K562 (cell line): ENCODE data around the gene ATP6V1F. TPM values are rescaled to one million over a fixed set of nuclear protein-coding genes. Genes with fewer than 3 reads are reported as not detected.

Experiments
- ARNT ChIP-seq, 2 experiments: fragments of 450-650 bp; IDR thresholded peaks; 2 replicates each; pipeline ENCODE4 v1.6.1; 2016; ENCODE audit warnings: mild to moderate bottlenecking in 1 of 2
- BCOR ChIP-seq: fragments of 450-650 bp; IDR thresholded peaks from 2 replicates; pipeline ENCODE4 v1.6.1; 2016
- DNMT1 ChIP-seq: fragments of 450-650 bp; IDR thresholded peaks from 2 replicates; pipeline ENCODE4 v1.6.1; 2016; ENCODE audit warnings: antibody characterized with exemption, mild to moderate bottlenecking
- FOXM1 ChIP-seq, 2 experiments: fragments of 450-650 bp in 1 of 2; sonication (generic) in 1 of 2; formaldehyde crosslinking in 1 of 2; IDR thresholded peaks; 2 replicates each; pipeline versions ENCODE4 v1.6.1 to v1.9.0; 2017 to 2022; ENCODE audit warnings: low read depth in 2 of 2, mild to moderate bottlenecking in 2 of 2, missing genetic modification reagents in 1 of 2, moderate library complexity in 1 of 2
- ID3 ChIP-seq, 2 experiments: fragments of 250-450 bp in 1 of 2; fragments of 450-650 bp in 1 of 2; sonication (Bioruptor Pico) in 1 of 2; IDR thresholded peaks; 2 replicates each; pipeline versions ENCODE4 v1.6.1 to v1.8.0; 2016 to 2021; ENCODE audit warnings: mild to moderate bottlenecking in 2 of 2, moderate library complexity in 2 of 2, missing compliant biosample characterization in 1 of 2, missing genetic modification characterization in 1 of 2
- KAT8 ChIP-seq: fragments of 450-650 bp; IDR thresholded peaks from 2 replicates; pipeline ENCODE4 v1.6.1; 2016; ENCODE audit warnings: low read depth, mild to moderate bottlenecking
- LEF1 ChIP-seq: fragments of 450-650 bp; IDR thresholded peaks from 2 replicates; pipeline ENCODE4 v1.6.1; 2016; ENCODE audit warnings: mild to moderate bottlenecking
- NFE2L1 ChIP-seq: fragments of 450-650 bp; IDR thresholded peaks from 2 replicates; pipeline ENCODE4 v1.6.1; 2016; ENCODE audit warnings: missing genetic modification characterization, low read depth, mild to moderate bottlenecking, missing compliant biosample characterization, moderate library complexity, borderline replicate concordance
- NFXL1 ChIP-seq: fragments of 450-650 bp; formaldehyde crosslinking; IDR thresholded peaks from 2 replicates; pipeline ENCODE4 v1.4.0; 2021; ENCODE audit warnings: mild to moderate bottlenecking
- RFX7 ChIP-seq: fragments of 250-450 bp; sonication (Bioruptor Pico); IDR thresholded peaks from 2 replicates; pipeline ENCODE4 v1.5.1; 2021; ENCODE audit warnings: mild to moderate bottlenecking
- SRSF9 ChIP-seq: fragments of 200-400 bp; formaldehyde crosslinking; IDR thresholded peaks from 2 replicates; pipeline ENCODE4 v1.6.1; 2017; ENCODE audit warnings: low read depth, low read length, borderline replicate concordance
- TCF15 ChIP-seq: fragments of 250-450 bp; sonication (Bioruptor Pico); IDR thresholded peaks from 2 replicates; pipeline ENCODE4 v1.8.0; 2022; ENCODE audit warnings: moderate library complexity, mild to moderate bottlenecking, inconsistent platforms
- TEAD2 ChIP-seq: fragments of 450-650 bp; IDR thresholded peaks from 2 replicates; pipeline ENCODE4 v1.6.1; 2016; ENCODE audit warnings: missing genetic modification characterization, control low read depth, missing compliant biosample characterization
- THRAP3 ChIP-seq: fragments of 450-650 bp; IDR thresholded peaks from 2 replicates; pipeline ENCODE4 v1.6.1; 2016; ENCODE audit warnings: mild to moderate bottlenecking, inconsistent platforms, borderline replicate concordance
- ZNF311 ChIP-seq: fragments of 250-450 bp; sonication (Bioruptor Pico); IDR thresholded peaks from 2 replicates; pipeline ENCODE4 v1.4.0; 2020; ENCODE audit warnings: mild to moderate bottlenecking, moderate library complexity
- ZNF589 ChIP-seq: fragments of 200-800 bp; sonication (Bioruptor generic); IDR thresholded peaks from 2 replicates; pipeline ENCODE4 v1.6.1; 2016; ENCODE audit warnings: low read depth, missing genetic modification characterization, missing compliant biosample characterization
- polyA plus RNA-seq, 8 experiments: library from polyadenylated mRNA; depleted of rRNA in 4 of 8; stranded (reverse) in 5 of 8; unstranded in 3 of 8; fragments of >200 nt; fragmentation: Nextera tagmentation in 2 of 8; fragmentation: Illumina TruSeq in 1 of 8; extraction: Ambion mirVana in 2 of 8; extraction: Trizol in 1 of 8; gene quantifications; 2 replicates each; pipeline versions ENCODE4 v1.2.1 to v1.2.3, GENCODE V29; 2011 to 2014; ENCODE audit warnings: inconsistent platforms in 1 of 8, missing spikeins in 1 of 8
- total RNA-seq, 7 experiments: library from RNA; depleted of rRNA in 6 of 7; stranded (reverse); fragments of >200 nt in 6 of 7; fragmentation: Illumina TruSeq in 2 of 7; extraction: Trizol in 2 of 7; gene quantifications; 2 replicates each; pipeline versions ENCODE4 v1.2.1 to v1.2.3, GENCODE V29; 2011 to 2021; ENCODE audit warnings: low replicate concordance in 1 of 7
- TF ChIP-seq, protein P1 (sequence below): sonication (generic); formaldehyde crosslinking; IDR thresholded peaks from 2 replicates; pipeline ENCODE4 v1.8.0; 2022; ENCODE audit warnings: missing genetic modification reagents, mild to moderate bottlenecking, borderline replicate concordance
- TF ChIP-seq, protein P2 (sequence below): fragments of 250-450 bp; sonication (Bioruptor Pico); IDR thresholded peaks from 2 replicates; pipeline ENCODE4 v1.4.0; 2020; ENCODE audit warnings: mild to moderate bottlenecking, moderate library complexity

ATP6V1F gene
- total and polyA plus RNA-seq, 9 of the 15 experiments (the other 6 are each of a cell fraction or from before 2014, with no cell fraction given): 206 to 1,123 (median 542) TPM

DNA sequence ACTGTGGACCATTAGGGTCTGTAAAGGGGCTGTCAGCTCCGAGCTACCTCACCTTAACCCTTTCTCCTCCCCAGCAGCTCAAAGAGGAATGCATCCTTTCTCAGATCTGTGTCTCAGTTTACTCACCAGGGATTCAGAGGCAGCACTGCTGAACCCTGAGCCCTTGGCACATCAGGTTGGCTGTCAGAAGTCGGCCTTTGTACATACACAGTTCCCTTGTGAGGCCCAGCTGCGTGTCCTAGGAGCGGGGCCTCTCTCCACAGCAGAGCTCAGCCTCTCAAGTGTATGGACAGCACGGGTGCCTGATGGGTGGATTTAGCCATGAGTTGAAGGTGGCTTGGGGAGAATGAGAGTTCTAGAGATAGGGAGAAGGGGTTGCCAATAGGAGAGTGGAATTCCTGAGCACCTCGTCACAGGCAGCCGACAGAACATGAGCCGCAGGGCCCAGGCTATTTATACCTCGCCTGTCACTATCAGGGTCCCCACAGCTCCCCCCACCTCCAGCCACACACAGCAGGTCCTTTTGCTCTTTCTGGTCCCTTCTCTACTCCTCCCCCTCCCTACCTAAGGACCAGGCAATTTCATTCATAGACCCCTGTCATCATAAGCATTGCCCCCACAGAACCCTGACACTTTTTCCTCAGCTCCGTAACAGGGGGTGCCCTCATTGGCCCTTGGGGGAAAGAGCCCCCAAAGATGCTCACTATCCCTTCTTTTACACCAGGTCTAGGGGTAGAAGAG, 34.5 kb upstream of the ATP6V1F start (continued):
- TF ChIP-seq DNMT1 (no peak), SRSF9 (no peak), NFE2L1 (tag) (no peak), BCOR (no peak), TCF15 (no peak), NFXL1 (CRISPR knock-in tag) (no peak), ARNT (IDR thresholded peaks at IDR 0.05) (no peak), FOXM1 (IDR thresholded peaks at IDR 0.05; ENCODE audit: low read depth) (no peak), FOXM1 (CRISPR knock-in tag; IDR thresholded peaks at IDR 0.05; ENCODE audit: low read depth) (no peak), ZNF311 (CRISPR knock-in tag) (no peak), RFX7 (CRISPR knock-in tag) (no peak), ID3 (CRISPR knock-in tag; IDR thresholded peaks at IDR 0.05) (no peak), ID3 (tag; IDR thresholded peaks at IDR 0.05) (no peak), LEF1 (no peak), KAT8 (no peak), TEAD2 (tag) (no peak), THRAP3 (no peak), ZNF589 (CRISPR knock-in tag) (0 out of 2 replicates have a peak, but pooled peaks have one; percentile 7)
- TF ChIP-seq, protein P1, sequence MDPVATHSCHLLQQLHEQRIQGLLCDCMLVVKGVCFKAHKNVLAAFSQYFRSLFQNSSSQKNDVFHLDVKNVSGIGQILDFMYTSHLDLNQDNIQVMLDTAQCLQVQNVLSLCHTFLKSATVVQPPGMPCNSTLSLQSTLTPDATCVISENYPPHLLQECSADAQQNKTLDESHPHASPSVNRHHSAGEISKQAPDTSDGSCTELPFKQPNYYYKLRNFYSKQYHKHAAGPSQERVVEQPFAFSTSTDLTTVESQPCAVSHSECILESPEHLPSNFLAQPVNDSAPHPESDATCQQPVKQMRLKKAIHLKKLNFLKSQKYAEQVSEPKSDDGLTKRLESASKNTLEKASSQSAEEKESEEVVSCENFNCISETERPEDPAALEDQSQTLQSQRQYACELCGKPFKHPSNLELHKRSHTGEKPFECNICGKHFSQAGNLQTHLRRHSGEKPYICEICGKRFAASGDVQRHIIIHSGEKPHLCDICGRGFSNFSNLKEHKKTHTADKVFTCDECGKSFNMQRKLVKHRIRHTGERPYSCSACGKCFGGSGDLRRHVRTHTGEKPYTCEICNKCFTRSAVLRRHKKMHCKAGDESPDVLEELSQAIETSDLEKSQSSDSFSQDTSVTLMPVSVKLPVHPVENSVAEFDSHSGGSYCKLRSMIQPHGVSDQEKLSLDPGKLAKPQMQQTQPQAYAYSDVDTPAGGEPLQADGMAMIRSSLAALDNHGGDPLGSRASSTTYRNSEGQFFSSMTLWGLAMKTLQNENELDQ (CRISPR knock-in tag): no peak
- TF ChIP-seq, protein P2, sequence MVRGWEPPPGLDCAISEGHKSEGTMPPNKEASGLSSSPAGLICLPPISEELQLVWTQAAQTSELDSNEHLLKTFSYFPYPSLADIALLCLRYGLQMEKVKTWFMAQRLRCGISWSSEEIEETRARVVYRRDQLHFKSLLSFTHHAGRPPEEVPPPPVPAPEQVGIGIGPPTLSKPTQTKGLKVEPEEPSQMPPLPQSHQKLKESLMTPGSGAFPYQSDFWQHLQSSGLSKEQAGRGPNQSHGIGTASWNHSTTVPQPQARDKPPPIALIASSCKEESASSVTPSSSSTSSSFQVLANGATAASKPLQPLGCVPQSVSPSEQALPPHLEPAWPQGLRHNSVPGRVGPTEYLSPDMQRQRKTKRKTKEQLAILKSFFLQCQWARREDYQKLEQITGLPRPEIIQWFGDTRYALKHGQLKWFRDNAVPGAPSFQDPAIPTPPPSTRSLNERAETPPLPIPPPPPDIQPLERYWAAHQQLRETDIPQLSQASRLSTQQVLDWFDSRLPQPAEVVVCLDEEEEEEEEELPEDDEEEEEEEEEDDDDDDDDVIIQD (CRISPR knock-in tag): no peak
